Peyer's patch (tissue), 4 donors: ENCODE measurements around the gene BTNL9. TPM values are rescaled to one million over a fixed set of nuclear protein-coding genes. Genes with fewer than 3 reads are reported as not detected.

Source experiments
- DNase-seq, 3 donors: peaks; one replicate each; pipeline ENCODE4 v3.0.0-alpha.2; 2017 to 2019
- H3K27ac ChIP-seq, 4 donors: fragments of 200-600 bp; sonication (generic); one replicate each; pipeline ENCODE4 v1.5.1; 2016 to 2019
- H3K27me3 ChIP-seq, 2 donors: fragments of 200-600 bp; sonication (generic); one replicate each; pipeline ENCODE4 v1.5.1; 2019
- H3K36me3 ChIP-seq, 3 donors: fragments of 200-600 bp; sonication (generic); one replicate each; pipeline ENCODE4 v1.5.1; 2016 to 2019
- H3K4me1 ChIP-seq, 4 donors: fragments of 200-600 bp; sonication (generic); one replicate each; pipeline ENCODE4 v1.5.1; 2016 to 2019
- H3K4me3 ChIP-seq, 4 donors: fragments of 200-600 bp; sonication (generic); 1 replicate in 3 of 4; 2 replicates in 1 of 4; pipeline ENCODE4 v1.5.1; 2016 to 2019; ENCODE audit warnings: mild to moderate bottlenecking in 1 of 4
- H3K9me3 ChIP-seq, 4 donors: fragments of 200-600 bp; sonication (generic); one replicate each; pipeline ENCODE4 v1.5.1; 2016 to 2019; ENCODE audit warnings: mild to moderate bottlenecking in 1 of 4
- POLR2A ChIP-seq, 2 donors: fragments of 450-650 bp; IDR thresholded peaks; one replicate each; pipeline ENCODE4 v1.5.1; 2017; ENCODE audit warnings: antibody characterized with exemption in 2 of 2, mild to moderate bottlenecking in 2 of 2, moderate library complexity in 2 of 2
- total RNA-seq, 4 donors: library from RNA; depleted of rRNA; stranded (reverse); fragments of >200 nt; gene quantifications; one replicate each; pipeline ENCODE4 v1.1.0, GENCODE V29; 2016
- TF ChIP-seq, protein P1 (sequence below), 6 experiments: fragments of 450-650 bp in 4 of 6; fragments of 200-600 bp in 2 of 6; sonication (generic) in 1 of 6; IDR thresholded peaks; one replicate each; pipeline ENCODE4 v1.5.1; 2017 to 2019; ENCODE audit warnings: antibody characterized with exemption in 6 of 6, mild to moderate bottlenecking in 3 of 6, moderate library complexity in 1 of 6

BTNL9 gene
- total RNA-seq, 4 donors from 2014 or later, result 5.3 to 48.7 (median 8.7) TPM

DNA sequence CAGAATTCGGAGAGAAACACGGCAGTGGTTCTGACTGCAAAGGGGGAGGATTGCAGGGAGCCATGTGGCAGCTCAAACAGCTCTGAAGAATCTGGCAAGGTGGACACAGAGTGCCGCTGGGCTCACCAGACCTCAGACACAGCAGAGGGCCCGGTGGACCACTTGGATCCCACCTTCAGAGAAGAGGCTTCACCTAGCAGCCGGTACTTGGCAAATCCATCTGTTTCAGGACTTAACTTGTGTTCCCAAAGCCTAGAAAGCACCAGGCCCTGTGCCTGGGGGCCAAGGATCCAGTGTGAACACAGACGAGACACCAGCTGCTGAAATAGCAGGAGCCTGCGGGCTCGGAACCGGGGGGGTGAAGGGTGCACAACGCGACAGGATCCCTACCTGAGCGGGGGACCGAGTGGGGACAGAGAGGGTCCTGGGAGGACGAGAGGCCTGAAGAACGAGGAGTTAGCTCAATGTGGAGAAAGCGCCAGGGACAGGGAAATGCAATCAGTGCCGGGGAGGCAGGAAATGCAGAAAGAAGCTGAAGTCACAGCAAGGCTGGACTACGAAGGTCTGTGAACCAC, 44.6 kb downstream of the BTNL9 start:
- no peaks in the 10 kb centered on the region for H3K27me3 ChIP-seq

GRCh38 chr5:181086026-181086883, 46.2 kb downstream of the BTNL9 start:
- no peak overlapping the region for H3K4me3 ChIP-seq
- no peaks in the 10 kb centered on the region for H3K27me3 ChIP-seq
- H3K27ac ChIP-seq, result no peak overlapping the region
- H3K4me1 ChIP-seq, result no peaks in the 10 kb centered on the region
- no peak for DNase-seq
- TF ChIP-seq POLR2A (IDR thresholded peaks at IDR 0.05), result no peak
- TF ChIP-seq, protein P1, sequence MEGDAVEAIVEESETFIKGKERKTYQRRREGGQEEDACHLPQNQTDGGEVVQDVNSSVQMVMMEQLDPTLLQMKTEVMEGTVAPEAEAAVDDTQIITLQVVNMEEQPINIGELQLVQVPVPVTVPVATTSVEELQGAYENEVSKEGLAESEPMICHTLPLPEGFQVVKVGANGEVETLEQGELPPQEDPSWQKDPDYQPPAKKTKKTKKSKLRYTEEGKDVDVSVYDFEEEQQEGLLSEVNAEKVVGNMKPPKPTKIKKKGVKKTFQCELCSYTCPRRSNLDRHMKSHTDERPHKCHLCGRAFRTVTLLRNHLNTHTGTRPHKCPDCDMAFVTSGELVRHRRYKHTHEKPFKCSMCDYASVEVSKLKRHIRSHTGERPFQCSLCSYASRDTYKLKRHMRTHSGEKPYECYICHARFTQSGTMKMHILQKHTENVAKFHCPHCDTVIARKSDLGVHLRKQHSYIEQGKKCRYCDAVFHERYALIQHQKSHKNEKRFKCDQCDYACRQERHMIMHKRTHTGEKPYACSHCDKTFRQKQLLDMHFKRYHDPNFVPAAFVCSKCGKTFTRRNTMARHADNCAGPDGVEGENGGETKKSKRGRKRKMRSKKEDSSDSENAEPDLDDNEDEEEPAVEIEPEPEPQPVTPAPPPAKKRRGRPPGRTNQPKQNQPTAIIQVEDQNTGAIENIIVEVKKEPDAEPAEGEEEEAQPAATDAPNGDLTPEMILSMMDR (IDR thresholded peaks at IDR 0.05), result no peak
- no peaks in the 10 kb centered on the region for H3K9me3 ChIP-seq
- no peaks in the 10 kb centered on the region for H3K36me3 ChIP-seq

More for the DNA sequence above, 44.6 kb downstream of the BTNL9 start:
- Histone ChIP-seq H3K4me3 (no peak overlapping the region), H3K27ac (no peak overlapping the region), H3K4me1 (no peaks in the 10 kb centered on the region), H3K9me3 (no peaks in the 10 kb centered on the region), H3K36me3 (no peaks in the 10 kb centered on the region)
- TF ChIP-seq POLR2A (IDR thresholded peaks at IDR 0.05), result no peak
- TF ChIP-seq, protein P1 (IDR thresholded peaks at IDR 0.05), result no peak
- no peak for DNase-seq

DNA sequence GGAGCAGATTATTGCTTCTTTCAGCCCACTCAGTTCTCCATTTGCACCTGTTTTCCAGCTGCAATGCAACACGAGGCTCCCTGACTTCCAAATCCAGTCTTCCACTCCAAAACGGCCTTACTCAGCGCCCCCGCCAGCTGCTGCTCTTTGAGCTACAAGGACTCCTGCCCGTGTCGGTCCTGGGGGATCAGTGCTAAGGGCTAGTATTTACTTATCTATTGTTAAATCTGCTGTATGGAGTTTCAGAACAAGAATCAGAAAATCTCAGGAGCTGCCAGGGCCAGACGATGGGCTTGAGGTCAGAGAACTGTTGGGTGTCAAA, 46.8 kb downstream of the BTNL9 start:
- Histone ChIP-seq H3K9me3 (no peaks in the 10 kb centered on the region), H3K36me3 (no peaks in the 10 kb centered on the region), H3K27me3 (no peaks in the 10 kb centered on the region), H3K4me3 (no peak overlapping the region), H3K4me1 (no peaks in the 10 kb centered on the region), H3K27ac (no peak overlapping the region)
- TF ChIP-seq, protein P1 (IDR thresholded peaks at IDR 0.05), result no peak
- TF ChIP-seq POLR2A (IDR thresholded peaks at IDR 0.05), result no peak
- DNase-seq, result no peak

- Histone ChIP-seq H3K4me3 (no peak overlapping the region), H3K4me1 (no peaks in the 10 kb centered on the region), H3K9me3 (no peaks in the 10 kb centered on the region), H3K36me3 (no peaks in the 10 kb centered on the region), H3K27me3 (no peaks in the 10 kb centered on the region), H3K27ac (no peak overlapping the region)
- DNase-seq, result no peak
- no peak for TF ChIP-seq POLR2A (IDR thresholded peaks at IDR 0.05)
- TF ChIP-seq, protein P1 (IDR thresholded peaks at IDR 0.05), result no peak
Observed at GRCh38 chr5:181087309-181087708, 47.2 kb downstream of the BTNL9 start.

GRCh38 chr5:181088289-181088688, 48.2 kb downstream of the BTNL9 start:
- Histone ChIP-seq H3K27ac (no peak overlapping the region), H3K27me3 (no peaks in the 10 kb centered on the region), H3K9me3 (no peaks in the 10 kb centered on the region), H3K4me1 (no peaks in the 10 kb centered on the region), H3K4me3 (no peak overlapping the region), H3K36me3 (no peaks in the 10 kb centered on the region)
- TF ChIP-seq POLR2A (IDR thresholded peaks at IDR 0.05), result no peak
- TF ChIP-seq, protein P1 (IDR thresholded peaks at IDR 0.05), result peak in 1 of 6 experiments; percentile 24
- DNase-seq, result no peak
